ENCODE measurements around the gene NIT1. TPM values are rescaled to one million over a fixed set of nuclear protein-coding genes. Genes with fewer than 3 reads are reported as not detected.
A peak's percentile ranks its signal among the peaks of the same experiment; 100 is the strongest.

The NIT1 gene
- total and polyA plus RNA-seq, 4 donors, result 26.9 to 40.4 (median 38.0) TPM

DNA sequence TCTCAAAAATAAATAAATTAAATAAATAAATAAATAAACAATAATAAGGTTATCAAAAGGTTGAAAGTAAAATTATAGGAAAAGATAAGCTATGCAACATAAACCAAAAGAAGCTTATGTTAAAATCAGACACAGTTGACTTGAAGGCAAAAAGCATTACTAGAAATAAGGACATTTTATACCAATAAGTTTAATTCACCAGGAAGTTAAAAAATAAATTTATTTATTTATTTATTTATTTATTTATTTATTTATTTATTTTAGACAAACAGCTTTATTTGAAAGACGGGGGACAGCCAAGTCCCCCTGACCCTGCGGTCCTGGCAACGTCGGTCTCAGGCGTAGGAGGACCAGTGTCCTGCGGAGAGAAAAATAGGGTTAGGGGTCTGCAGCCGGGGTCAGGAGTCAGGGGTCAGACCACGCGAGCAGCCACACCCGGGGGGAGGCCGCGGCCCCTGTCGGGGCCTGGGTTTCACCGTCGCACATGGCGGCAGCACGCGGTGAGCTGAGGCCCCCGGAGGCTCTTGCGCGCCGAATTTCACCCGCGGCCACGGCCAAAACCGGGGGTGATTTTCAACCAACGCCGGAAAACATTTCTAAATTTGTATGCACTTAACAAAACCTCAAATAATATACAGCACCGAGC lies 23.0 kb downstream of the NIT1 start:
- Histone ChIP-seq H3K27ac (ENCODE audit: low read depth in 1 of 2, low read length in 1 of 2) (no peak overlapping the region), H3K4me1 (ENCODE audit: control insufficient read depth in 5 of 5, insufficient read depth in 5 of 5, low read length in 5 of 5) (no peaks in the 10 kb centered on the region), H3K4me3 (no peak overlapping the region), H3K27me3 (ENCODE audit: control insufficient read depth in 3 of 3, insufficient read depth in 3 of 3, low read length in 2 of 3) (no peaks in the 10 kb centered on the region), H3K9me3 (ENCODE audit: control insufficient read depth in 4 of 4, insufficient read depth in 3 of 4, low read length in 3 of 4) (no peaks in the 10 kb centered on the region), H3K36me3 (ENCODE audit: control insufficient read depth in 4 of 4, insufficient read depth in 4 of 4, low read length in 4 of 4) (peaks cover 0 to 3% (median 0%) of the 10 kb centered on the region in 4 donors), H3K9ac (ENCODE audit: insufficient read depth in 1 of 2, low read length in 2 of 2) (no peak overlapping the region)
- ATAC-seq (ENCODE audit: insufficient read depth, low FRiP score) (no peak), DNase-seq (no peak)
- TF ChIP-seq, protein P1, sequence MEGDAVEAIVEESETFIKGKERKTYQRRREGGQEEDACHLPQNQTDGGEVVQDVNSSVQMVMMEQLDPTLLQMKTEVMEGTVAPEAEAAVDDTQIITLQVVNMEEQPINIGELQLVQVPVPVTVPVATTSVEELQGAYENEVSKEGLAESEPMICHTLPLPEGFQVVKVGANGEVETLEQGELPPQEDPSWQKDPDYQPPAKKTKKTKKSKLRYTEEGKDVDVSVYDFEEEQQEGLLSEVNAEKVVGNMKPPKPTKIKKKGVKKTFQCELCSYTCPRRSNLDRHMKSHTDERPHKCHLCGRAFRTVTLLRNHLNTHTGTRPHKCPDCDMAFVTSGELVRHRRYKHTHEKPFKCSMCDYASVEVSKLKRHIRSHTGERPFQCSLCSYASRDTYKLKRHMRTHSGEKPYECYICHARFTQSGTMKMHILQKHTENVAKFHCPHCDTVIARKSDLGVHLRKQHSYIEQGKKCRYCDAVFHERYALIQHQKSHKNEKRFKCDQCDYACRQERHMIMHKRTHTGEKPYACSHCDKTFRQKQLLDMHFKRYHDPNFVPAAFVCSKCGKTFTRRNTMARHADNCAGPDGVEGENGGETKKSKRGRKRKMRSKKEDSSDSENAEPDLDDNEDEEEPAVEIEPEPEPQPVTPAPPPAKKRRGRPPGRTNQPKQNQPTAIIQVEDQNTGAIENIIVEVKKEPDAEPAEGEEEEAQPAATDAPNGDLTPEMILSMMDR (IDR thresholded peaks at IDR 0.05; ENCODE audit: control extremely low read depth, extremely low read depth), result no peak
- WGBS, 2 donors, result 96 to 97% methylated on average over 29 of the region's 29 CpGs

DNA sequence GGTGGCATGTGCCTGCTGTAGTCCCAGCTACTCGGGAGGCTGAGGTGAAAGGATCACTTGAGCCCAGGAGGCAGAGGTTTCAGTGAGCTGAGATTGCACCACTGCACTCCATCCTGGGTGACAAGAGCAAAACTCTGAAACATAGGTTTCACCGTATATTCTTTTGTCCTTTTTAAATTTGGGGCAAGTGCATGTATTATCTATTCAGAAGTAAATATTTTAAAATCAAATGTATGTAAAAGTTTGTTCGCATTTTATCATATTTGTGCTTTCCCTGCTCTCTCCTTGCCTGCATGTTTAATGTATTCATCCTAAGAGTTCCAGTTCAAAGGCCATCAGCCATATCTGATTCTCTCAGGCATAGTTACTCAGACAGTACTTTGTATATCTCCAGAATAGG lies 27.9 kb downstream of the NIT1 start:
- TF ChIP-seq, protein P1 (IDR thresholded peaks at IDR 0.05; ENCODE audit: control extremely low read depth, extremely low read depth), result no peak
- DNase-seq (no peak), ATAC-seq (ENCODE audit: insufficient read depth, low FRiP score) (no peak)
- 82 to 93% methylated on average over 3 of the region's 3 CpGs for WGBS, 2 donors
- Histone ChIP-seq H3K4me1 (ENCODE audit: control insufficient read depth in 5 of 5, insufficient read depth in 5 of 5, low read length in 5 of 5) (no peaks in the 10 kb centered on the region), H3K27me3 (ENCODE audit: control insufficient read depth in 3 of 3, insufficient read depth in 3 of 3, low read length in 2 of 3) (no peaks in the 10 kb centered on the region), H3K9me3 (ENCODE audit: control insufficient read depth in 4 of 4, insufficient read depth in 3 of 4, low read length in 3 of 4) (no peaks in the 10 kb centered on the region), H3K27ac (ENCODE audit: low read depth in 1 of 2, low read length in 1 of 2) (no peak overlapping the region), H3K4me3 (no peak overlapping the region), H3K36me3 (ENCODE audit: control insufficient read depth in 4 of 4, insufficient read depth in 4 of 4, low read length in 4 of 4) (no peaks in the 10 kb centered on the region), H3K9ac (ENCODE audit: insufficient read depth in 1 of 2, low read length in 2 of 2) (no peak overlapping the region)

DNA sequence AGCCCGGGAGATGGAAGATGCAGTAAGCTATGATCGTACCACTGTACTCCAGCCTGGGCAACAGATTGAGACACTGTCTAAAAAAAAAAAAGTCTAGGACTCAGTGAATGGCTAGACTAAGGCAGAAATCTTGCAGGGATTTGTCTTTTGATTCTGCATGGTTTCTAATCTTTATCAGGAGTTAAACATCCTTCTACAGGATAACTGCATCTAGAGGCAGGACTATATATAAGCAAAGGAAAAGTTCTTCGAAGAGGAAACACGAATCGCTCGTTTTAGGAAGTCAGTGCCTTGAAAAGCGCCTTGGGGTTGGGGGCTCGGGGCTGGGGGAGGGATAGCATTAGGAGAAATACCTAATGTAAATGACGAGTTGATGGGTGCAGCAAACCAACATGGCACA lies 35.3 kb downstream of the NIT1 start:
- Histone ChIP-seq H3K4me1 (ENCODE audit: control insufficient read depth in 5 of 5, insufficient read depth in 5 of 5, low read length in 5 of 5) (peaks cover 0 to 9% (median 3%) of the 10 kb centered on the region in 5 donors), H3K36me3 (ENCODE audit: control insufficient read depth in 4 of 4, insufficient read depth in 4 of 4, low read length in 4 of 4) (peaks cover 0 to 9% (median 5%) of the 10 kb centered on the region in 4 donors), H3K27ac (ENCODE audit: low read depth in 1 of 2, low read length in 1 of 2) (peak overlapping the region in 1 of 2 donors; percentile 99), H3K4me3 (no peak overlapping the region), H3K9ac (ENCODE audit: insufficient read depth in 1 of 2, low read length in 2 of 2) (peak overlapping the region in 1 of 2 donors; percentile 99), H3K27me3 (ENCODE audit: control insufficient read depth in 3 of 3, insufficient read depth in 3 of 3, low read length in 2 of 3) (no peaks in the 10 kb centered on the region), H3K9me3 (ENCODE audit: control insufficient read depth in 4 of 4, insufficient read depth in 3 of 4, low read length in 3 of 4) (no peaks in the 10 kb centered on the region)
- peak in 1 of 3 donors; percentile 20 for DNase-seq
- TF ChIP-seq, protein P1 (IDR thresholded peaks at IDR 0.05; ENCODE audit: control extremely low read depth, extremely low read depth), result no peak
- ATAC-seq (ENCODE audit: insufficient read depth, low FRiP score), result no peak
- 19 to 23% methylated on average over 9 of the region's 9 CpGs for WGBS, 2 donors
